DMS79 treated with DMSO at 0.1 percent for 48 hours (cell line): ENCODE measurements around the gene SLC4A2.

Experiments
- DNase-seq: peaks from one replicate; lab custom pipeline; 2025; lab: John Stamatoyannopoulos, UW

The SLC4A2 gene

GRCh38 chr7:151064454-151064853 lies 5.1 kb downstream of the SLC4A2 start:
- no peak for DNase-seq

DNA sequence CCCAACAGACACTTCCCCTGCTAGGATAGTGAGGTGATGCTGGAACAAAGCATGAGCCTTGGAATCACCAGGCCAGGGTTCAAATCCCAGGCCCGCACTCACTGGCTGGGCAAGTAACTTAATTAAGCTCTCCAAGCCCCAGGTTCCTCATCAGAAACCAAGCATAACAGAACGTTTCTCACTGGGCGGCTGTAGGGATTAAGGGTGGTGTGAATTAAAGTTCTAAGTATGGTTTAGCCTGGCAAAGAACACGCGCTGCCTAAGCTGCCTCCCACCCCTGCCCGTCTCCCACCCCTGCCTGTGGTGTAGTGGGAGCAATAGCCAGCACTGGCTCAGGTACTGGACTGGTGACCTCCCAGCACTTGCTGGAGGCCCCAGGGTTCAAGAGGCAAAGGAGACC lies 5.6 kb downstream of the SLC4A2 start:
- no peak for DNase-seq

- no peak for DNase-seq
Measured at GRCh38 chr7:151065516-151065915, 6.1 kb downstream of the SLC4A2 start.

DNA sequence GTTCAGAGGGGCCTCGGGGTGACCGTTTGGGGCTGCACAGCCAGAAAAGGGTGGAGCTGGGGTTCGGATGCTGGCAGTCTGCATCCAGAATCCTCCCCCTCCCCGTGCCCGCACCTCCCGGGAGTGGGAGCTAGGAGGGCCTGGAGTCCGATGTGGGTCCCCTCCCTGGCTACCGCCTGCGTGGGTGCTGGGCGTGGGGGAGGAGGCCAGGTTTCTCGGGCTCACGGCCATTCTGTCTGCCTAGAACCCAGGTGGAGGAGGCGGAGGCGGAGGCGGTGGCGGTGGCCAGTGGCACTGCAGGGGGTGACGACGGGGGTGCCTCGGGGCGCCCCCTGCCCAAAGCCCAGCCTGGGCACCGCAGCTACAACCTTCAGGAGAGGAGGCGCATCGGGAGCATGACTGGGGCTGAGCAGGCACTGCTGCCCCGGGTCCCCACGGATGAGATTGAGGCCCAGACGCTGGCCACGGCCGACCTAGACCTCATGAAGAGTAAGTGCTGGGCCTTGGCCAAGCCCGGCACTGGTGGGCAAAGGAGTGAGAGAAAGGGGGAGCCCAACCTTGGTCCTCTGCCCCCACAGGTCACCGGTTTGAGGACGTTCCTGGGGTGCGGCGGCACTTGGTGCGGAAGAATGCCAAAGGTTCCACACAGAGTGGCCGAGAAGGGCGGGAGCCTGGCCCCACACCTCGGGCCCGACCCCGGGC lies 7.0 kb downstream of the SLC4A2 start:
- DNase-seq: no peak

GRCh38 chr7:151068069-151068773 lies 8.8 kb downstream of the SLC4A2 start:
- DNase-seq: no peak

- no peak for DNase-seq
Measured at GRCh38 chr7:151069841-151070573, 10.6 kb downstream of the SLC4A2 start.

GRCh38 chr7:151070574-151070960 lies 11.2 kb downstream of the SLC4A2 start:
- DNase-seq: no peak

- no peak for DNase-seq
Measured at GRCh38 chr7:151071032-151071866, 11.9 kb downstream of the SLC4A2 start.

DNA sequence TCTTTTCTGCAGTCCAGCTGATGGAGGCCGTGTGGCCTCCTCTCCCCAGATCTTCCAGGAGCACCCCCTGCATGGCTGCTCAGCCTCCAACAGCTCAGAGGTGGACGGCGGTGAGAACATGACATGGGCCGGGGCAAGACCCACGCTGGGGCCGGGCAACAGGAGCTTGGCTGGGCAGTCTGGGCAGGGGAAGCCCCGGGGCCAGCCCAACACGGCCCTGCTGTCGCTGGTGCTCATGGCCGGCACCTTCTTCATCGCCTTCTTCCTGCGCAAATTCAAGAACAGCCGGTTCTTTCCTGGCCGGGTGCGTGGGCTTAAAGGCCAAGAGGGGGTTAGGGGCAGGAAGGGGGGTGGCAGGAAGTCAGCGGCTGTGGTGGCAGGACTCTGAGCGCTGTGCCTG lies 14.6 kb downstream of the SLC4A2 start:
- no peak for DNase-seq

- DNase-seq: no peak
Measured at GRCh38 chr7:151074817-151075661, 15.7 kb downstream of the SLC4A2 start.

GRCh38 chr7:151075662-151075971 lies 16.2 kb downstream of the SLC4A2 start:
- no peak for DNase-seq

- no peak for DNase-seq
Measured at GRCh38 chr7:151075978-151076426, 16.6 kb downstream of the SLC4A2 start.

DNA sequence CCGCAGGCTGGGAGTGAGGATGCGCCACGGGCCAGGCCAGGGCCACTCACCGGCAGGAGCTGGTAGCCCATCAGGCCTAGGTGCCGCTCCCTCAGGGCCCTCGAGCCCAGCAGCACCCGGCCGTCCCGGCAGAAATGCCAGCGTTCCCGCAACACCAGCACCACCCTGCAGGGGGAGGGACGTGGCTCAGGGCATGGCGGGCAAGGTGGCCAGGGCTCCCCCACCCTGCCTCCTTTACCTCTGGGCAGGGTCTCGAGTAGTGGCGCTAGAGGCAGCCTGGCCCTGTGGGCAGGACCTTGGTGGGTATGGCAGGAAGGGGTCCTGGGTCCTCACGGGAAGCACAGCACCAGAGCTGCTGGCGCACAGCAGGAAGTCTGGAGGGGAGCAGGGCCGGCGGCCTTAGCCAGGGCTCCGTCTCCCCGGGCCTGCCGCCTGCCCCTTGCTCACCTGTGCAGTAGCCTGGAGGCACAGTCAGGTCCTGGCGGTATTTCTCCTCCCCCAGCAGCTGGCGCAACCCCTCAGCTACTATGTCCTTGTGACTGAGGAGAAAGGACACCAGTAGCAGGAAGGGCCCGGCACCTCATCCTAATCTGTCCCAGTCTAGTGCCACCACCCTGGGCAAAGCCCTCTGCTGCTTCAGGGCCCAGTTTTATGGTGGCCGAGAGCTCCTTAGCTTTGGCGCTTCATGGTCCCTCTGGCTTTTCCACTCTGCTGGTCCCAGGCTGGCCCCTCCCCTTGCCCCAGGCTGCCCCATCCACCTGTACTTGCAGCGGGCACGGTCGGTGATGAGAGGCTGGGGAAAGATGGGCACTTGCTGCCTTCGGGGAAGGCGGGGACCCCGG lies 17.7 kb downstream of the SLC4A2 start:
- peak; percentile 37 for DNase-seq

- DNase-seq: peak; percentile 38
Measured at GRCh38 chr7:151077705-151078232, 18.4 kb downstream of the SLC4A2 start.

- DNase-seq: no peak
Measured at GRCh38 chr7:151078233-151079040, 19.0 kb downstream of the SLC4A2 start.

DNA sequence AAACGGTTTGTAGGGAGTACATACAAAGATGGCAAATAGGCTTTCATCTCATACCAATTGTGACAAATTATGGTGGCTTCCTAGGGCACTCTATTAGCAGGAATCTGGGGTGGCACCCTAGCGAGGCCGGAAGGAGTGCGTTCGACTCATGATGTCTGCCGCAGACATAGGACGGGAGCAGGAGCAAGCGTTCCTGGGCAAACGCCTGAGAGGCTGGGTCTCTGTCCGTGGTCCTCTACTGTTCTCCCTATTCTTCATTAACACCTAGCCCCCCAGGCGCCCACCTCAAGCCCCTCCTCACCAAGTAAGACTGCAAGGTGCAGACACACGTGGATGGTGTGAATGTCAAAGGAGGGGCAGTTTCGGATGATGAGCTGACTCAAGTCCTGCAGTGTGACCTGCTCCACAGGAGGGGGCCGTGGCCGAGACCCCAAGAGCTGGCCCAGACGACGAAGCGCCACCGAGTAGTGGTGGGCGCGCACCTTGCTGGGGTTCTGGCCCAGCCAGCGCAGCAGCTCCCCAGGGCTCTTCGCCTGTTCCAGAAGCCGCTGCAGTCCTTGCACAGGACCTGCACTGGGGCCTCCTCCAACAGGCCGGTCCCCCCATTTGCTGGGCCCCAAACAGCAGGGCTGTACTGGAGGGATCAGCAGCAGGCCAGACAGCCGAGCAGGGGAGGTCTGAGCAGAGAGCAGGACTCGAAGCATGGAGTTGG lies 20.0 kb downstream of the SLC4A2 start:
- no peak for DNase-seq

DNA sequence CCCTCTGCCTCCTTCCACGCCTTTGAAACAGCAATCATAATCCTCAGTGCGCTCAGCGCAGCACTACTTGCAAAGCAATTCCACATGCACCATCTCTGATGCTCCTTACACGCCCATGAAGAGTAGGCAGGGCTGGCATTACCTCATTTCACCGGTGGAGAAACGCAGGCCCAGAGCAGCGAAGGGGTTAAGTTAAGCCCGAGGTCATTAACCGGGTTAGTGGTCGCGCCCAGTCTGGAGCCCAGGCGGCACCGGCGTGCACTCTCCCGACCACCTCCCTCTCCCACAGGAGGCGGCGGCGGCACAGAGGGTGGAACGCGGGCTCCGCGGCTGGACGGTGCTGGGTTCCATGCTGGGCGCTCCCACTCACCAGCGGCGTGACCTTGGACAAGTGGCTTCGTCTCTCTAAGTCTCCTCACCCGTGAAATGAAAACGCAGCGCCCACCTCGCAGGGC lies 20.7 kb downstream of the SLC4A2 start:
- no peak for DNase-seq

- DNase-seq: peak; percentile 45
Measured at GRCh38 chr7:151080522-151081169, 21.3 kb downstream of the SLC4A2 start, which contains the start of gene FASTK. FASTK (minus strand) TSS chr7:151080809; CDS start chr7:151080766, 43 bp downstream.
